AG20443 (cell line): ENCODE results near the gene NDEL1.

ENCODE experiments used
- DNase-seq: peaks from one replicate; pipeline ENCODE4 v3.0.0; 2012; ENCODE audit warnings: low spot score, mixed read lengths

NDEL1 gene

DNA sequence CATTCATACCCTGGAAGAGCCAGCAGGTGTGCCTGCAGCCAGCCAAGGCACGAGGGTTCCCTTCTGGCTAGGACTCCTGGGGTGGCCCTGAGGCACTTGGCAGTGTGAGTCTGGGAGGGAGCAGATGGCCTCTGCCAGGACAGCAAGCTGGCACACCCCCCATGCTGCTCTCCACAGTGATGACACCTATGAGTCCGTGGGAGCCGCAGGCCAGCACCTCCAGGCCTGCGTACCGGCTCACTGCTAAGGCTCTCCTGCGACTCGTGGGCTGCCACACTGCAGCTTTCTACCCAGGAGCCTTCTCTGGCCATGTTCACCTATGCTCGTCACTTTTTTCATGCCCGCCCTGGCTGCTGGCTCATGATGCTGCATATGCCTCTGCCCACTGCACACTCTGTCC, 68.1 kb downstream of the NDEL1 start:
- DNase-seq, result no peak

DNA sequence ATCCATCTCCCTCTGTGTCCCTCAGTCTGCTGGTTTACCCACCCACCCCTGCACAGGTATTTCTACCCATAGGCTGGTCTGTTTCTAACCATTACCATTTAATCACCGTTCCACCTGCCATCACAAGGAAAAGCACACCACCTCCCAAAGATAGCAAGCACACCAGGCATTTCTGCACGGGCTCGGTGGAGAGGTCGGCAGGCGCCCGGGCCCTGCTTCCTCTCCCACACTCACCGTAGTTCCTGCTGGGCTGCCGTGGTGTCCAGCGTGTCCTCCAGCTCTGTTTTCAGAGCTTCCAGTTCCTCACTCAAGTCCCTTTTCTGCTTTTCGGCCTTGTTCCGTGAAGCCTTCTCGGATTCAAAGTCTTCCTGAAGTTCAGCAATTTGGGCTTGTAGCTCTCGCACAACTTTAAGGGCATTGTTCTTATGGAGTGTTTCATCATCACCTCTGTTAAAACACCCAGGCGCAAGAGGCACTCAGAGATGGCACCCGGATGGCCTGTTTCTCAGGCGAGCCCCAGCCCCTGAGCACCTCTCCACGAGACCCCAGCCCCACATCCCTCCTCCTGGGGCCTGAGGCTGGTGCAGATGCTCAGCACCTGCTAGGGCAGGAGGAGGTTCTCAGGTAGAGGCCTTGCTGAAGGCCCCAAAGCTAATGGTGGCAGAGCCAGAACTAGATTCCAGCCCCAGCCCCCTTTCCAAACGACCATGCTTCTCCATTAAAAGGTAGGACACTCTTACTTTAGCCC, 69.0 kb downstream of the NDEL1 start:
- DNase-seq, result no peak

GRCh38 chr17:8506145-8506544, 70.5 kb downstream of the NDEL1 start:
- no peak for DNase-seq

- no peak for DNase-seq
Observed at GRCh38 chr17:8514801-8515200, 79.1 kb downstream of the NDEL1 start.
